Thyroid gland (tissue), 4 donors: ENCODE measurements around the gene MFAP3. TPM values are rescaled to one million over a fixed set of nuclear protein-coding genes. Genes with fewer than 3 reads are reported as not detected.

Source experiments
- DNase-seq, 2 donors: peaks; one replicate each; pipeline ENCODE4 v3.0.0-alpha.2; 2019
- H3K27ac ChIP-seq, 3 donors: fragments of 200-600 bp; sonication (generic); 1 replicate in 2 of 3; 2 replicates in 1 of 3; pipeline ENCODE4 v1.5.1; 2016 to 2019; ENCODE audit warnings: mild to moderate bottlenecking in 1 of 3, moderate library complexity in 1 of 3
- H3K27me3 ChIP-seq: fragments of 200-600 bp; sonication (generic); one replicate; pipeline ENCODE4 v1.5.1; 2019
- H3K36me3 ChIP-seq, 2 donors: fragments of 200-600 bp; sonication (generic); one replicate each; pipeline ENCODE4 v1.5.1; 2016 to 2019
- H3K4me1 ChIP-seq, 2 donors: fragments of 200-600 bp; sonication (generic); one replicate each; pipeline ENCODE4 v1.5.1; 2017 to 2019
- H3K4me3 ChIP-seq, 3 donors: fragments of 200-600 bp; sonication (generic); replicated peaks in 1 of 3; 1 replicate in 2 of 3; 2 replicates in 1 of 3; pipeline ENCODE4 v1.5.1; 2016; ENCODE audit warnings: mild to moderate bottlenecking in 1 of 3
- H3K9me3 ChIP-seq: fragments of 200-600 bp; sonication (generic); one replicate; pipeline ENCODE4 v1.5.1; 2017
- CTCF ChIP-seq, 6 experiments: fragments of 200-600 bp in 3 of 6; fragments of 450-650 bp in 3 of 6; sonication (generic) in 3 of 6; IDR thresholded peaks; one replicate each; pipeline ENCODE4 v1.5.1; 2016 to 2019; ENCODE audit warnings: antibody characterized with exemption in 6 of 6, mild to moderate bottlenecking in 2 of 6, inconsistent platforms in 1 of 6, moderate library complexity in 1 of 6
- POLR2A ChIP-seq, 2 donors: fragments of 450-650 bp; IDR thresholded peaks; one replicate each; pipeline ENCODE4 v1.6.1; 2017; ENCODE audit warnings: antibody characterized with exemption in 2 of 2, mild to moderate bottlenecking in 2 of 2, moderate library complexity in 1 of 2
- WGBS, 2 donors: methylation state at CpG; one replicate each; pipeline ENCODE4 v1.1.5; 2017; 5-methylcytosine and 5-hydroxymethylcytosine counted together
- intact Hi-C: fragments of 100-400 bp; cut with DNase I; formaldehyde crosslinking; loops from one replicate; pipeline ENCODE4 v1.15.1; 2023
- total RNA-seq, 4 donors: library from RNA; depleted of rRNA; stranded (reverse); fragments of >200 nt; gene quantifications; one replicate each; pipeline ENCODE4 v1.2.3, GENCODE V29; 2016

MFAP3 gene
- total RNA-seq, 4 donors from 2014 or later = 47.4 to 72.4 (median 59.4) TPM

GRCh38 chr5:154058055-154059038, 19.6 kb downstream of the MFAP3 start:
- Histone ChIP-seq H3K27me3 (no peaks in the 10 kb centered on the region), H3K36me3 (peaks cover 3 to 4% of the 10 kb centered on the region in 2 donors), H3K9me3 (no peaks in the 10 kb centered on the region), H3K27ac (no peak overlapping the region), H3K4me3 (no peak overlapping the region), H3K4me1 (no peaks in the 10 kb centered on the region)
- intact Hi-C loops = no loop called here
- TF ChIP-seq CTCF (IDR thresholded peaks at IDR 0.05) (no peak), POLR2A (IDR thresholded peaks at IDR 0.05) (no peak)
- WGBS, 2 donors = 78 to 79% methylated on average over 10 of the region's 10 CpGs
- no peak for DNase-seq

GRCh38 chr5:154059039-154059430, 20.3 kb downstream of the MFAP3 start:
- H3K4me3 ChIP-seq = no peak overlapping the region
- H3K9me3 ChIP-seq = no peaks in the 10 kb centered on the region
- intact Hi-C loops = no loop called here
- no peak for DNase-seq
- H3K4me1 ChIP-seq = no peaks in the 10 kb centered on the region
- no peaks in the 10 kb centered on the region for H3K27me3 ChIP-seq
- WGBS, 2 donors = 69 to 76% methylated on average over 6 of the region's 6 CpGs
- TF ChIP-seq POLR2A (IDR thresholded peaks at IDR 0.05) (no peak), CTCF (IDR thresholded peaks at IDR 0.05) (no peak)
- no peaks in the 10 kb centered on the region for H3K36me3 ChIP-seq
- no peak overlapping the region for H3K27ac ChIP-seq

DNA sequence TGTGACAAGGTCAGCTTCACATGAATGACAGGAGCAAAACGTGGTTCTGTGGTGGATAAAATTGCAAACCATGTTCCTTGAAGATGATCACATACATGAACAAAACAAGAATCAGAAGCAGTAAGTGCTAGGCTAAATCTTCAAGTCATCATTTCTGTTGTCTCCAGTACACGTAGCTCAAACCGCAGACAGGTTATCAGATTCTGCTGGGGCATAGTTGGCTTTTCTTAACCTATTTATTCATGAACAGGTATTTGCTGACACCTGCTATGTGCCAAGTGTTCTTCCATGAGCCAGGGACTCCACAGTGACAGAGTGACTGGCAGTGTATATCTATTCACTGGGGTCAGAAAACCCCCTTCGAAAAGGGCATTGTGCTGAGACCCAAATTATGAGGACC, 20.8 kb downstream of the MFAP3 start:
- H3K36me3 ChIP-seq = no peaks in the 10 kb centered on the region
- TF ChIP-seq CTCF (IDR thresholded peaks at IDR 0.05) = no peak
- no peak for TF ChIP-seq POLR2A (IDR thresholded peaks at IDR 0.05)
- WGBS, 2 donors = 83 to 97% methylated on average over 4 of the region's 4 CpGs

DNA sequence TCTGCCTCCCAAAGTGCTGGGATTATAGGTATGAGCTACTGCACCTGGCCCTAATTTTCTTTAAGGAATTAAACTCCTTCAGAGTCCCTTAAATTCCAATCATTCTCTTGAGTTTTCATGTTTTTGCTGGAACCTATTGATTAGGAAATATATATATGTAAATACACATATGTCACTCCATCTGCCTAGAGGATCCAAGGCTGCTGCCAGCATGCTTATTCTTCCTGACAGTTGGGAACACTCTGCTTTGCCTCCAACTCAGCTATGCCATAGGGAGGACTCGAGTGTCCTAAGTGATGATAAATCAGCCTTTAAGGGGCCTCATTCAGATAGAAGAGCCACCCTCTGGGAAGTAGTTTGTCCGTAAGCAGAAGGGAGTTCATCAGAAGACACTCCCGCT, 21.8 kb downstream of the MFAP3 start:
- 91 to 94% methylated on average over 3 of the region's 3 CpGs for WGBS, 2 donors
- Histone ChIP-seq H3K27ac (no peak overlapping the region), H3K4me3 (no peak overlapping the region), H3K36me3 (no peaks in the 10 kb centered on the region), H3K27me3 (no peaks in the 10 kb centered on the region), H3K9me3 (no peaks in the 10 kb centered on the region), H3K4me1 (no peaks in the 10 kb centered on the region)
- TF ChIP-seq POLR2A (IDR thresholded peaks at IDR 0.05) (no peak), CTCF (IDR thresholded peaks at IDR 0.05) (no peak)
- DNase-seq = no peak
- intact Hi-C loops = no loop called here

More for the DNA sequence above, 20.8 kb downstream of the MFAP3 start:
- Histone ChIP-seq H3K27ac (no peak overlapping the region), H3K4me3 (no peak overlapping the region), H3K27me3 (no peaks in the 10 kb centered on the region), H3K4me1 (no peaks in the 10 kb centered on the region), H3K9me3 (no peaks in the 10 kb centered on the region)
- intact Hi-C loops = no loop called here
- DNase-seq = no peak

DNA sequence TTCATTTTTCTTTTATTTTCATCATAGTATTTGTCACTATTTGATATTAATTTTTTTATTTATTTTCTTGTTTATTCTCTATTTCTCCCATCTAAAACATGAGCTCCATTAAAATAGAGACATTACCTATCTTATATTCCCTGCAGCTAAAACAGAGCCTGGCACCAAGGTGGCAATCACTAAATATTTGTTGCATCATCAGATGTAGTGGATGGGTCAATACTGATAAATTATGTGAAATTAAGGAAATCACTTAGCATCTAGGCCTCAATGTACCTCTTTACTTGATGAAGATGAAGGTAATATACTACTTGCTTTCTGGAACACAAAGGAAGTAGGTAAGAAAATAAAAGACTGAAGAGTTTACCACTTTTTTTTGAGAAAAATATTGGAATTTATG, 24.6 kb downstream of the MFAP3 start:
- no peak overlapping the region for H3K4me3 ChIP-seq
- H3K27me3 ChIP-seq = no peaks in the 10 kb centered on the region
- H3K4me1 ChIP-seq = no peaks in the 10 kb centered on the region
- H3K9me3 ChIP-seq = no peaks in the 10 kb centered on the region
- H3K27ac ChIP-seq = no peak overlapping the region
- H3K36me3 ChIP-seq = no peaks in the 10 kb centered on the region
- TF ChIP-seq CTCF (IDR thresholded peaks at IDR 0.05) = no peak
- no peak for TF ChIP-seq POLR2A (IDR thresholded peaks at IDR 0.05)
- no peak for DNase-seq
- intact Hi-C loops = no loop called here
